GM06990 (cell line): ENCODE measurements around the gene PROSER3.

ENCODE experiments used
- DNase-seq: peaks from one replicate; pipeline ENCODE4 v3.0.0-alpha.2; 2011; ENCODE audit not compliant: insufficient read length; ENCODE audit errors: extremely low read depth
- H3K27me3 ChIP-seq: replicated peaks from 2 replicates; pipeline ENCODE4 v1.6.0; 2011; ENCODE audit warnings: low read length; ENCODE audit not compliant: control insufficient read depth, insufficient read depth
- H3K36me3 ChIP-seq: 2 replicates; pipeline ENCODE4 v1.5.1; 2011; ENCODE audit warnings: low read length; ENCODE audit not compliant: control insufficient read depth, insufficient read depth
- H3K4me3 ChIP-seq: replicated peaks from 2 replicates; pipeline ENCODE4 v1.5.1; 2011; ENCODE audit warnings: low read depth, mild to moderate bottlenecking, control low read depth, low read length
- TF ChIP-seq, protein P1 (sequence below): IDR thresholded peaks from 2 replicates; pipeline ENCODE4 v1.5.1; 2011; ENCODE audit warnings: low read length, control low read depth, mild to moderate bottlenecking, inconsistent platforms; ENCODE audit not compliant: insufficient read depth, poor library complexity, severe bottlenecking

Gene PROSER3

DNA sequence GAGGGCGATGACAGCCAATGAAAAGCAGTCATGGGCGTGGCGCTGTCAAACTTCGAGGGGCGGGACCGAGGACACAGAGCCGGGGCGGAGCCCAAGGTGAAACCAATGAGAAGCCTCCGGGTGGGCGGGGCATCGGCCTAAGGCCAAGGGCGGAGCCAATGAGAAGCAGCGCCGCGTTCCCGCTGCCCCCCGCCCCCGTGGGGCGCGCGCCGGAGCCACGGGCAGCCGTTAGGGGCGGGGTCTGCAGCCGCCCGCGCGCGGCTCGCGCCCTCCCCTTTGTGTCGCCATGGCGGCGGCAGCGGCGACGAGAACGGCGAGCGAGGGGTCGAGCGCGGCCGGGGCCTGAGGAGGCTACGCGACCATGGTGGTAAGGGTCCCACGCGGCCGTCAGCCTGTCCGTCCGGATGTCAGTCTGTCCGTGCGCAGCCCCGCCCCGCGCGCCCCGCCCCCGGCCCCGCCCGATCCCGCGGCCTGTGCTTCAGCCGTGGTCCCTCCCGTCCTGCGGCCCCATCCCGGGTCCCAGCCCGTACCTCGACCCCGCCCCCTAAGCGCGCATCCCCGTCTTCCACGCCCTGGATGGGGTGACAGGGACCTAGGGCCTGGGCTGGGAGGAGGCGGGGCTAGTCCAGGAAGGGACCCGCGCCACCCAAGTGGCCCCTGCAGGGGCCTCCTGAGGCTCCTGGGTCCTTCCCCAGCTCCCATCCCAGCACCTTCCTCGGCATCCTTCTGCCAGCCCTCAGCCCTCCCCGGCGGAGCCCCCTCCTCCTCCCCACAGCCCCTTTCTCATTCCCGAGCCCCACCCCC lies 17.5 kb downstream of the PROSER3 start, which contains the start of gene ARHGAP33:
Gene ARHGAP33, plus strand, starts transcription at position 267 of the 804 bp plus-strand sequence. Its CDS starts 95 bp downstream, at position 362.
- Histone ChIP-seq H3K36me3 (no peaks in the 10 kb centered on the region; the same call in 1 of the 2 replicates), H3K27me3 (no peaks in the 10 kb centered on the region), H3K4me3 (peak within 1 kb of the TSS; percentile 83)
- peak; percentile 95 for DNase-seq
- TF ChIP-seq, protein P1, sequence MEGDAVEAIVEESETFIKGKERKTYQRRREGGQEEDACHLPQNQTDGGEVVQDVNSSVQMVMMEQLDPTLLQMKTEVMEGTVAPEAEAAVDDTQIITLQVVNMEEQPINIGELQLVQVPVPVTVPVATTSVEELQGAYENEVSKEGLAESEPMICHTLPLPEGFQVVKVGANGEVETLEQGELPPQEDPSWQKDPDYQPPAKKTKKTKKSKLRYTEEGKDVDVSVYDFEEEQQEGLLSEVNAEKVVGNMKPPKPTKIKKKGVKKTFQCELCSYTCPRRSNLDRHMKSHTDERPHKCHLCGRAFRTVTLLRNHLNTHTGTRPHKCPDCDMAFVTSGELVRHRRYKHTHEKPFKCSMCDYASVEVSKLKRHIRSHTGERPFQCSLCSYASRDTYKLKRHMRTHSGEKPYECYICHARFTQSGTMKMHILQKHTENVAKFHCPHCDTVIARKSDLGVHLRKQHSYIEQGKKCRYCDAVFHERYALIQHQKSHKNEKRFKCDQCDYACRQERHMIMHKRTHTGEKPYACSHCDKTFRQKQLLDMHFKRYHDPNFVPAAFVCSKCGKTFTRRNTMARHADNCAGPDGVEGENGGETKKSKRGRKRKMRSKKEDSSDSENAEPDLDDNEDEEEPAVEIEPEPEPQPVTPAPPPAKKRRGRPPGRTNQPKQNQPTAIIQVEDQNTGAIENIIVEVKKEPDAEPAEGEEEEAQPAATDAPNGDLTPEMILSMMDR, result no peak

- H3K27me3 ChIP-seq, result no peaks in the 10 kb centered on the region
- TF ChIP-seq, protein P1, result no peak
- H3K36me3 ChIP-seq, result no peaks in the 10 kb centered on the region; the same call in 1 of the 2 replicates
- peak overlapping the region; percentile 83 for H3K4me3 ChIP-seq
- DNase-seq, result no peak
These were observed 18.3 kb downstream of the PROSER3 start for GRCh38 chr19:35776102-35776788.

- H3K36me3 ChIP-seq, result no peaks in the 10 kb centered on the region; the same call in 1 of the 2 replicates
- H3K4me3 ChIP-seq, result no peak overlapping the region
- DNase-seq, result no peak
- no peaks in the 10 kb centered on the region for H3K27me3 ChIP-seq
- TF ChIP-seq, protein P1, result no peak
These were observed 19.3 kb downstream of the PROSER3 start for GRCh38 chr19:35777086-35777841.

- TF ChIP-seq, protein P1, result no peak
- Histone ChIP-seq H3K36me3 (no peaks in the 10 kb centered on the region; the same call in 1 of the 2 replicates), H3K4me3 (no peak overlapping the region), H3K27me3 (no peaks in the 10 kb centered on the region)
- no peak for DNase-seq
These were observed 20.0 kb downstream of the PROSER3 start for GRCh38 chr19:35777961-35778360.

DNA sequence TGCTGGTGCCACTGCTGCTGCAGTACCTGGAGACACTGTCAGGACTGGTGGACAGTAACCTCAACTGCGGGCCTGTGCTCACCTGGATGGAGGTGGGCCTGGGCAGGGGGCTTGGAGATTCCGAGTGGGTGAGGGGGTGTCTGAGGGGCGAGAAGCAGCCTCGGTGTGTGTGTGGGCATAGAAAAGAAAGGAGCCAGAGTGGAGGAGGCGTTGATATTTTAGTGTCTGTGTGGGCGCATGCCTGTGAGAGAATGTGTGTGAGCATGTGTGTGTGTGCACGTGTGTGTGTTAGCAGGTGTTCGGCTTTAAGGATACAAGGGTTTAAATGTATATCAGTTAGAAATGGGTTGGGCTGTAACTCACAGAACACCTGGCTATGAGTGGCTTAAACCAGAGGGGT lies 21.1 kb downstream of the PROSER3 start:
- TF ChIP-seq, protein P1, result no peak
- no peak overlapping the region for H3K4me3 ChIP-seq
- H3K27me3 ChIP-seq, result no peaks in the 10 kb centered on the region
- no peak for DNase-seq
- no peaks in the 10 kb centered on the region; the same call in 1 of the 2 replicates for H3K36me3 ChIP-seq
